NCI-H526 treated with DMSO at 0.1 percent for 48 hours (cell line): ENCODE data around the gene CCNL1.
"Not testable (repeated sequence)": the region's sequence is repeated elsewhere in the genome, so short reads cannot be mapped to it uniquely, and the experiment has no call there.

Source experiments
- DNase-seq: peaks from one replicate; lab custom pipeline; 2025; lab: John Stamatoyannopoulos, UW

Gene CCNL1

GRCh38 chr3:157103280-157103679, 56.7 kb downstream of the CCNL1 start:
- DNase-seq = peak; percentile 85

DNA sequence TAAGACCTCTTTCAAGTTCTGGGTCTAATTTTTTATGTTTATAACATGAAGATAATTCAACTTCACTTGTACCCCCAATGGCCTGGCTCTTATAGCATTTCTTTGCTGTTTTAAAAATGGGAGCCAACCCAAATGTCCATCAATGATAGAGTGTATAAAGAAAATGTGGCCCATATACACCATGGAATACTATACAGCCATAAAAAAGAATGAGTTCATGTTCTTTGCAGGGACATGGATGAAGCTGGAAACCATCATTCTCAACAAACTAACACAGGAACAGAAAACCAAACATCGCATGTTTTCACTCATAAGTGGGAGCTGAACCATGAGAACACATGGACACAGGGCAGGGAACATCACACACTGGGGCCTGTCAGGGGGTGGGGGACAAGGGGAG, 57.4 kb downstream of the CCNL1 start:
- DNase-seq = not testable (repeated sequence)

DNA sequence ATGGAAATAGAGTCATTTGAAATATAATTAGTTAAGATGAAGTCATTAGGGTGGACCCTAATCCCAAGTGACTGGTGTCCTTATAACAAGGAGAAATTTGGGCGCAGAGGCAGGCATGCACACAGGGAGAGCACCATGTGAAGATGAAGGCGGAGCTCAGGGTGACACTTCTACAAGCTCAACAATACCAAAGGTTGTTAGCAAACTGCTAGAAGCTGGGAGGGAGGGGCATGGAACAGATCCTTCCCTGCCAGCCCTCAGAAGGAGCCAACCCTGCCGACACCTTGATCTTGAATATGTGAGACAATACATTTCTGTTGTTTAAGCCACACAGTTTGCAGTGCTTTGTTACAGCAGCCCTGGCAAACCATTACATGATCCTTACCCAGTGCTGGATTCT, 57.8 kb downstream of the CCNL1 start:
- no peak for DNase-seq

DNA sequence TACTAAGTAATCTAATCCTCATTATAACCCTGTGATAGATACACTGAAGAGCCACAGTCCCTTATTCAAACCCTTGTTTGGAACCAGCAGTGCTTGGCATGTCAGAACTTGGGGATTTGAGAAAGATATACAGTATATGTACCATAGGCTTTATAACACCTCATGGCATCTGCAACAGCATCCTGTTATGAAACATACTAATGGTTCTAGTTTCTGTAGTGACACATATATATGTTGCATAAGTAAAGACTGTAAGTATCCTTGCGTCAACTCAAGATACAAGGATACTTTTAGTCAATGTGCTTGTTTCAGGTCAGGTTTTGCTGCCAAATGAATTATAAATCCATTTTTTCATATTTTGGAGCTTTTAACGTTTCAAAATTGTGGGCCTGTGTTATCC, 58.5 kb downstream of the CCNL1 start:
- peak; percentile 92 for DNase-seq

GRCh38 chr3:157100608-157101396, 59.1 kb downstream of the CCNL1 start:
- no peak for DNase-seq

DNA sequence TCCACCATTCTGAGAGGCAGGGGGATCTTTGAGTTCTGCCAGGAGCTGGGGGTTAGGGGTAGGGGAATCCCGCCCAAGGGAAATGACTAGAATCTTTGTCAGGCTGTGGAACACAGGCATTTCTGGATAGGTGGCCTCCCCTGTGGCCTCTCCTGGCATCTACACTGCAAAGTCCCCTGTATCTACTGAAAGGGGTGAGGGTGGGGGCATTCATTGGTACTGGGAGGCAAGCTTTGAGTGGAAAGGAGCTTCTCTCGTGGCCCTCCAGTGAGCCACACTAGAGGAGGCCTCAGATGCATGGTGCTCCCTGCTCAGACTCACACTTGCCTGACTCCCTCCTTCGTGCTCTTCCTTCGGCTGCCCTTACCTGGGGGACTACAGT, 59.9 kb downstream of the CCNL1 start:
- DNase-seq = no peak

DNA sequence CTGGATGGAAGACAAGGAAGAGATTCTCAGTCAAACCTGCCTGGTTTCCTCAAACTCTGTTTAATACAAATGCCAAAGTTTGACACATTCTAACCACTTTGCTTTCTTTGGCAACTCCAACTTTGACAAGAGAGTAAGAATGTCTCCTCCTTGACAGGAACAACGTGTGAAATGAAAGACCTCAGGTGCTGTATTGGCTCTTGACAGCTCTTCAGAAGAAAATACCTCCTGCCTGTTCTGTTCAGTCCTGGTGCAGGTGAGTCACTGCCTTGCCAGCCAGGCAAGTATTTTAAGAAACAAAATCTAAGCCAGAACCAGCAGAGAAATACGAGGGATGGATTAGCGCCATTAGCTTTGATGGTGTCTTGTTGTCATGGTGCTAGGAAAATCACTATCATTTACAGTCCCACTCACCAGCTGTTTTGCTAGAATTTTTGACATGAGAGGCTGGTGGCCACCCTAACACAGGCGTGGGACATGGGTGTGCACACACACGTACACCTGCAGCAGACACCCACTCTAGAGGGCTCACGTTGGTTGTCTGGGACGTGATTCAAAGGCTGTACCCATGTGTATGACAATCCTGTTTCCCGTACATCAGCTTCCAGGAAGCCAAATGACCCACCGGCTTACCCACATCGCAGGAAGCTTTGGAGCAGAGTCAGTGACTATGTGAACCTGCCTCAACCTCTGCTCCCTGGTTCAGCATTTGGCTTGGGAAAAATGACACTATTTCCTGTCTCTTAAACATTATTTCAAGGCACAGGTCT, 60.4 kb downstream of the CCNL1 start:
- DNase-seq = peak; percentile 72

- DNase-seq = no peak
These were observed 61.1 kb downstream of the CCNL1 start for GRCh38 chr3:157098823-157099185.

GRCh38 chr3:157098121-157098822, 61.7 kb downstream of the CCNL1 start:
- no peak for DNase-seq
